ENCODE measurements around the gene IDNK. TPM values are rescaled to one million over a fixed set of nuclear protein-coding genes. Genes with fewer than 3 reads are reported as not detected.

The IDNK gene
- total RNA-seq, 1 donor from 2014 or later: 3.9 TPM

DNA sequence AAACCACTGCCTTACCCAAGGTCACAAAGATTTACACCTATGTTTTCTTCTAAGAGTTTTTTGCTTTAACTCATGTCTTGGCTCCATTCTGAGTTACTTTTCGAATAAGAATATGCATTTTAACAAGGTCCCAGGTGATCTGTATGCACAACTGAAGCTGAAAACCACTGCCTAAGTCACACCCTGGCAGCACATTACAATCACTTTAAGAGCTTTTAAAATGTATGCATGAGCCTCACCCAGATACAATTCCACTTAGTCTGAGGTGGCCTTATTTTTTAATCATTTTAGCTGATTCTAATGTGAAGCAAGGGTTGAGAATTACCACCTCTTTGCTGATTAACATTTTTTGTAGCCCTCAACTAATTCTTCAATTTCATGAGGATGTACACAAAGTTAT, 29.5 kb downstream of the IDNK start:
- peaks cover 11% of the 10 kb centered on the region for H3K27me3 Mint-ChIP-seq (ENCODE audit: unreplicated experiment)
- H3K36me3 Mint-ChIP-seq (ENCODE audit: low read depth, unreplicated experiment): peaks cover 38% of the 10 kb centered on the region
- no peak for DNase-seq (ENCODE audit: low spot score)
- H3K27ac Mint-ChIP-seq (ENCODE audit: unreplicated experiment): no peak overlapping the region
- H3K4me3 Mint-ChIP-seq (ENCODE audit: unreplicated experiment): no peak overlapping the region
- no peaks in the 10 kb centered on the region for H3K9me3 Mint-ChIP-seq (ENCODE audit: unreplicated experiment)
- TF ChIP-seq, protein P1, sequence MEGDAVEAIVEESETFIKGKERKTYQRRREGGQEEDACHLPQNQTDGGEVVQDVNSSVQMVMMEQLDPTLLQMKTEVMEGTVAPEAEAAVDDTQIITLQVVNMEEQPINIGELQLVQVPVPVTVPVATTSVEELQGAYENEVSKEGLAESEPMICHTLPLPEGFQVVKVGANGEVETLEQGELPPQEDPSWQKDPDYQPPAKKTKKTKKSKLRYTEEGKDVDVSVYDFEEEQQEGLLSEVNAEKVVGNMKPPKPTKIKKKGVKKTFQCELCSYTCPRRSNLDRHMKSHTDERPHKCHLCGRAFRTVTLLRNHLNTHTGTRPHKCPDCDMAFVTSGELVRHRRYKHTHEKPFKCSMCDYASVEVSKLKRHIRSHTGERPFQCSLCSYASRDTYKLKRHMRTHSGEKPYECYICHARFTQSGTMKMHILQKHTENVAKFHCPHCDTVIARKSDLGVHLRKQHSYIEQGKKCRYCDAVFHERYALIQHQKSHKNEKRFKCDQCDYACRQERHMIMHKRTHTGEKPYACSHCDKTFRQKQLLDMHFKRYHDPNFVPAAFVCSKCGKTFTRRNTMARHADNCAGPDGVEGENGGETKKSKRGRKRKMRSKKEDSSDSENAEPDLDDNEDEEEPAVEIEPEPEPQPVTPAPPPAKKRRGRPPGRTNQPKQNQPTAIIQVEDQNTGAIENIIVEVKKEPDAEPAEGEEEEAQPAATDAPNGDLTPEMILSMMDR (IDR thresholded peaks at IDR 0.05; ENCODE audit: unreplicated experiment): no peak
- peaks cover 11% of the 10 kb centered on the region for H3K4me1 Mint-ChIP-seq (ENCODE audit: unreplicated experiment)

DNA sequence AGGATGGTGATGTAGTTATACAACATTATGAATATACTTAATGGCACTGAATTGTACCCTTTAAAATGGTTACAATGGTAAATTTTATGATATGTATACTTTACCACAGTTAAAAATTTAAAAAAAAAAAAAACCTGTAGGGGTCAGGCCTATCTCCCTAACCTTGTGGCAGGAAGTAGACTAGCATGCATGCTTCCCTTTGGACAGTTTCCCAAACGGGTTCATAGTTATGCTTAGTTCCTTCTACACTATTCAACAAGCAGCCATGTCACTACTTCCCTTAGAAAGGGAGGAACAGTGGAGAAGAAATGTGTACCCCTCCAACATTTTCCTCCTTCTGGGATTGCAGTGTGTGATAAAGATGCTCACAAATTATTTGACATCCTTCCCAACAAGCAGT, 32.5 kb downstream of the IDNK start:
- H3K9me3 Mint-ChIP-seq (ENCODE audit: unreplicated experiment): no peaks in the 10 kb centered on the region
- TF ChIP-seq, protein P1 (IDR thresholded peaks at IDR 0.05; ENCODE audit: unreplicated experiment): no peak
- H3K4me1 Mint-ChIP-seq (ENCODE audit: unreplicated experiment): peaks cover 1% of the 10 kb centered on the region
- peaks cover 7% of the 10 kb centered on the region for H3K27me3 Mint-ChIP-seq (ENCODE audit: unreplicated experiment)
- no peak for DNase-seq (ENCODE audit: low spot score)
- H3K4me3 Mint-ChIP-seq (ENCODE audit: unreplicated experiment): peak overlapping the region; percentile 16
- H3K36me3 Mint-ChIP-seq (ENCODE audit: low read depth, unreplicated experiment): peaks cover 31% of the 10 kb centered on the region
- H3K27ac Mint-ChIP-seq (ENCODE audit: unreplicated experiment): no peak overlapping the region

DNA sequence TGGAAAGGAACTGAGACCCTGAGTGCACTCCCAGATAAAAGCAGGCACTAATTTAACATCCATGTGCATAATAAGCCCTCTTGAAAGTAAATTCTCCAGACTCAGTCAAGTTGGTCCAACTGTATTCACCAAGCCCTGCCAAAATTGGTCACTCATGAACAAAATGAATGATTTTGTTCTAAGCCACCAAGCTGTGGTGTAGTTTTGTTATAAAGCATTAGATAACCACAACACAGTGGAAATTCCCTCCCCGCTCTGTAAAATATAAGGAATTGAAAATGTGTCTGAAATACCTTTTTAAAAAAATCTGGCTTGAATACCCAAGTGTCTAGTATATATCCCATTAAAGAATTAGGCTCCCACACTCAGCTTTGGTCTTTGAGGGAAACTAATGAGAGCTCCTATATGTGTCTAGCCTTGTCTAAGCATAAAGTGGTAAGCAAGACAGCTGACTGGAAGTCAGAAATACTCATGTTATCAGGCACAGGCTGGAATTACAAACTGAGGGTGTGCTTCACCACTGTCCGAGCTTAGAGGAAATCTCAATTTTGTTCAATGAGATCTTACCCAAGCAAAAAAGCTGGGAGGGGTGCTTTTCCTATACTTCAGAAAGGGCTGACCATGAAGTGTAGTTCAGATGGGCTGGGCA, 33.2 kb downstream of the IDNK start:
- Mint-ChIP-seq H3K27me3 (ENCODE audit: unreplicated experiment) (peaks cover 7% of the 10 kb centered on the region), H3K4me3 (ENCODE audit: unreplicated experiment) (no peak overlapping the region), H3K9me3 (ENCODE audit: unreplicated experiment) (no peaks in the 10 kb centered on the region), H3K4me1 (ENCODE audit: unreplicated experiment) (no peaks in the 10 kb centered on the region), H3K27ac (ENCODE audit: unreplicated experiment) (no peak overlapping the region), H3K36me3 (ENCODE audit: low read depth, unreplicated experiment) (peaks cover 29% of the 10 kb centered on the region)
- no peak for DNase-seq (ENCODE audit: low spot score)
- TF ChIP-seq, protein P1 (IDR thresholded peaks at IDR 0.05; ENCODE audit: unreplicated experiment): no peak

DNA sequence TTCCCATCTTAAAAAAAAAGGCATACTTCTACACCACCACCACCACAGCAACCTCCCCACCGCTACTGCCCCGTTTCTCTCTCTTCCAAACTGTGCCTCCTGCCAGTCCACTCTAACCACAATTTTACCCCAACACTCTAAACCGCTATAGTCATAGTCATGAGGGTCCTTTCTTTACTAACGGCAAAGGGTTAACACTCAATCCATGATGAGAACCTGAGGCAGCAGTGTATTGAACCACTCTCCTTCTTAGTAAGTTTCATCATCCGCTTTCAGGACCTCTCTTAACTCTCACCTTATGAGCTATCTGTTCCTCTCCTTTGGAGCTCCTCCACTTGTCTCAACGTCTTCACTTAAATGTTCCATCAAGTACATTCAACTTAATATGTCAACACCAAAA, 34.0 kb downstream of the IDNK start:
- Mint-ChIP-seq H3K36me3 (ENCODE audit: low read depth, unreplicated experiment) (peaks cover 24% of the 10 kb centered on the region), H3K4me3 (ENCODE audit: unreplicated experiment) (no peak overlapping the region), H3K4me1 (ENCODE audit: unreplicated experiment) (no peaks in the 10 kb centered on the region), H3K27ac (ENCODE audit: unreplicated experiment) (no peak overlapping the region), H3K27me3 (ENCODE audit: unreplicated experiment) (peaks cover 7% of the 10 kb centered on the region), H3K9me3 (ENCODE audit: unreplicated experiment) (no peaks in the 10 kb centered on the region)
- TF ChIP-seq, protein P1 (IDR thresholded peaks at IDR 0.05; ENCODE audit: unreplicated experiment): no peak
- no peak for DNase-seq (ENCODE audit: low spot score)

DNA sequence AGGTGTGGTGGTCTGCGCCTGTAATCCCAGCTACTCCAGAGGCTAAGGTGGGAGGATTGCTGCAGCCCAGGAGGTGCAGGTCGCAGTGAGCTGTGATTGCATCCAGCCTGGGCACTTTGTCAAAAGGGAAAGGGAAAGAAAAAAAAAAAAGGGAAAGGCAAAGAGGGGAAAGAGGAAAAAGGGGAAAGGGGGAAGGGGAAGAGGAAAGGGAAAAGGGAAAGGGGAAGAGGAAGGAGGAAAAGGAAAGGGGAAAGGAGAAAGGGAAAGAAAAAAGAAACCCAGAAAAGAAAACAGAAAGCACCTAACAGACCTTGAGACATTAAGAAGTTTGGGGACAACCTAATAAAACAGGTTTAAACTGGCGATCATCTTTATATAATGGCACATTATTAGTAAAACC, 40.0 kb downstream of the IDNK start:
- H3K4me3 Mint-ChIP-seq (ENCODE audit: unreplicated experiment): no peak overlapping the region
- no peak for DNase-seq (ENCODE audit: low spot score)
- no peaks in the 10 kb centered on the region for H3K9me3 Mint-ChIP-seq (ENCODE audit: unreplicated experiment)
- TF ChIP-seq, protein P1 (IDR thresholded peaks at IDR 0.05; ENCODE audit: unreplicated experiment): no peak
- H3K36me3 Mint-ChIP-seq (ENCODE audit: low read depth, unreplicated experiment): peaks cover 12% of the 10 kb centered on the region
- peaks cover 4% of the 10 kb centered on the region for H3K27me3 Mint-ChIP-seq (ENCODE audit: unreplicated experiment)
- H3K27ac Mint-ChIP-seq (ENCODE audit: unreplicated experiment): no peak overlapping the region
- H3K4me1 Mint-ChIP-seq (ENCODE audit: unreplicated experiment): peaks cover 24% of the 10 kb centered on the region

Data from endothelial cell (in vitro differentiated cells).